ENCODE results near the gene ACP7.

ACP7 gene

DNA sequence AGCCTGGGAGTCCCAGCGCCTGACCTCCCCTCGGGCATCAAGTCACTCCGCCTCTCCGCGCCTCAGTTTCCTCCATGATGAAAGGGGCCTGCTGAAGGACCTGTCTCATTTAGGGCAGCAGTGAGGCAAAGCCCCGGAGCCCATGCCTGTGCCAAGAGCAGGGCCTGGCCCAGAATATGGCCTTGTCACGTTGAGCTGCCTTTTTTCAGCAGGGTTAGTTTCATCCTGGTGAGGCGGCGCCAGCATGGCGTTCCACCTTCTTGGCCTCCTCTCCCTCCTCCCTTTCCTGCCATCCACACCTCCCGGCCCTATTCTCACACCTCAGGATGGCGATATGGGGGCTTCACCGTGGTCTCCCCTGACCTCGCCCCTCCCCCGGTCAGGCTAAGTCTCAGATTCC is 71.6 kb downstream of the ACP7 start:
- H3K4me1 Mint-ChIP-seq = peaks cover 34% of the 10 kb centered on the region
- H3K27ac Mint-ChIP-seq = no peak overlapping the region
- no peak overlapping the region for H3K4me3 Mint-ChIP-seq
- no peak for ATAC-seq
- H3K9me3 Mint-ChIP-seq = no peaks in the 10 kb centered on the region
- no peaks in the 10 kb centered on the region for H3K27me3 Mint-ChIP-seq
- peaks cover 13% of the 10 kb centered on the region for H3K36me3 Mint-ChIP-seq

DNA sequence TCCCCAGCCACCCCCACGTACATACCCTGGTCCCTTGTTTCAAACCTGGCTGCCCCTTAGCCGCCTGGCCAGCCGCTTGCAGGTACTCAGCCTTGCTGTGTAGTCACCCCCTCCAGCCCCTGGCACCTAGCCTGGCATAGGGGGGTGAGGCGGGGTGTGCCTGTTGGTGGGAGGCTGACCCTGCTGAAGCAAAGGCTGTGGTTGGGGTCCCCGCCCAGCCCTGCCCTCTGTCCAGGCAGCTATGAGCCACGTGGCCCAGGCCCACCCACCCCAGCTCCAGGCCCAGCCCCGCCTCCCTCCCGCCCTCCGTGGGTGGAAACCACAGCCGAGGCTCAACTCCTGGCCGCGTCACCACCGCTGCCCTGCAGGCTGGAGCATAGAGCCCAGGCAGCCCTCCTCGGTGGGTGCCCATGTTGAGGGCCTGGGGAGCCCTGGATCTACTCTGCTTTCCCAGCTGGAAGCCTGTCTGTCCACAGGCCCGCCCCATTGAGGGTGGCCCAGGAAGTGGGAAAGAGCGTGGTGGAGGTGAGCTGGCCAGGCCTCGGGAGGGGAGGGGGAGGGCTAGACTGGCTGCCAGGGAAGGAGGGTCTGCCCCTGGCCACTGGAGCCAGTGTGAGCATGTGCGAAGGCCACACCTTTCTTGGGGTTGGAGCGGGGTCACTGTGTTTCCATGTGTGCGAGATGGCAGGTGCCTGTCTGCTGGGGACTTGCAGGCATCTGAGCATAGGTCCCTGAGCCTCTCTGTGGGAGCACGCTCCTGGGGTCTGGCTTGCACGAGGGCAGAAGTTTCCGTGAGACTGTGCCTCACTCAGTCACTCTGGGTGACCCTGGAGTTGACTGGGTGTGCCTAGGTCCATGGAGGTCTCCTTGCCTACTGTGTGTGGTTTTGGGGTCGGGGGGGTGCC is 72.4 kb downstream of the ACP7 start:
- ATAC-seq = no peak
- no peaks in the 10 kb centered on the region for H3K9me3 Mint-ChIP-seq
- peaks cover 32% of the 10 kb centered on the region for H3K4me1 Mint-ChIP-seq
- no peak overlapping the region for H3K4me3 Mint-ChIP-seq
- no peak overlapping the region for H3K27ac Mint-ChIP-seq
- no peaks in the 10 kb centered on the region for H3K27me3 Mint-ChIP-seq
- peaks cover 13% of the 10 kb centered on the region for H3K36me3 Mint-ChIP-seq

- no peak overlapping the region for H3K4me3 Mint-ChIP-seq
- ATAC-seq = no peak
Observed at GRCh38 chr19:39157275-39157996, 73.3 kb downstream of the ACP7 start.

GRCh38 chr19:39157997-39158389 is 73.8 kb downstream of the ACP7 start:
- Mint-ChIP-seq H3K36me3 (peaks cover 13% of the 10 kb centered on the region), H3K27me3 (no peaks in the 10 kb centered on the region), H3K9me3 (no peaks in the 10 kb centered on the region), H3K4me3 (no peak overlapping the region), H3K27ac (no peak overlapping the region), H3K4me1 (peaks cover 43% of the 10 kb centered on the region)
- no peak for ATAC-seq

More at GRCh38 chr19:39157275-39157996, 73.3 kb downstream of the ACP7 start:
- Mint-ChIP-seq H3K4me1 (peaks cover 38% of the 10 kb centered on the region), H3K9me3 (no peaks in the 10 kb centered on the region), H3K27ac (no peak overlapping the region), H3K36me3 (peaks cover 13% of the 10 kb centered on the region), H3K27me3 (no peaks in the 10 kb centered on the region)

GRCh38 chr19:39158646-39159260 is 74.6 kb downstream of the ACP7 start:
- Mint-ChIP-seq H3K27me3 (no peaks in the 10 kb centered on the region), H3K4me1 (peaks cover 42% of the 10 kb centered on the region), H3K9me3 (no peaks in the 10 kb centered on the region), H3K27ac (no peak overlapping the region), H3K36me3 (peaks cover 10% of the 10 kb centered on the region), H3K4me3 (no peak overlapping the region)
- no peak for ATAC-seq

GRCh38 chr19:39160523-39160861 is 76.3 kb downstream of the ACP7 start:
- H3K27me3 Mint-ChIP-seq = no peaks in the 10 kb centered on the region
- H3K36me3 Mint-ChIP-seq = peaks cover 5% of the 10 kb centered on the region
- H3K4me3 Mint-ChIP-seq = no peak overlapping the region
- no peak overlapping the region for H3K27ac Mint-ChIP-seq
- no peak for ATAC-seq
- peaks cover 40% of the 10 kb centered on the region for H3K4me1 Mint-ChIP-seq
- no peaks in the 10 kb centered on the region for H3K9me3 Mint-ChIP-seq

All from stimulated activated memory B cell treated with anti-CD40 and anti-IgM and Interleukin-4, amounts not matched to agents 10 μg/mL and 1 μg/mL and 100 μg/mL, for 72 hours (primary cell).